ENCODE measurements around the gene WRNIP1.

The WRNIP1 gene

DNA sequence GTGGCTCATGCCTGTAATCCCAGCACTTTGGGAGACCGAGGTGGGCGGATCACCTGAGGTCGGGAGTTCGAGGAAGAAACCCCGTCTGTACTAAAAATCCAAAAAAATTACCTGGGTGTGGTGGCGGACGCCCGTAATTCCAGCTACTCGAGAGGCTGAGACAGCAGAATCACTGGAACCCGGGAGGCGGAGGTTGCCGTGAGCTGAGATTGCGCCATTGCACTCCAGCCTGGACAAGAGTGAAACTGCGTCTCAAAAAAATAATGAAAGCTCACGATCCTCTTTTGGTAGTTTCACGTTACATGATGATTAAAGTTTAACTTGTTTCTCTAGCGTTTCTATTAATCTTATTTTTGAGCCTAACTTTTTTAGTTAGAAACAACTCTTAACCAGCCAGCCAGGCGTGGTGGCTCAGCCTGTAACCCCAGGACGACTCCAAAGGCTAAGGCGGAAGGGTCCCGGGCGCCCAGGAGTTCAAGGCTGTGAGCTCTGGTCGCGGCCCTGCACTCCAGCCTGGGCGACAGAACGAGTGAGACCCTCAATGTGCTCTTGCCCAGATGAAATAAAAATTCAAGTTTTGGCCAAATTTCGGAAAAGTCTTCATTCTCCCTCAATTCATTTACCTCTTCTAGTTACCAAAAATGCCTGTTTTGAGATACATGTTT is 1.2 kb upstream of the WRNIP1 start:
- FAIRE-seq, result no peak

DNA sequence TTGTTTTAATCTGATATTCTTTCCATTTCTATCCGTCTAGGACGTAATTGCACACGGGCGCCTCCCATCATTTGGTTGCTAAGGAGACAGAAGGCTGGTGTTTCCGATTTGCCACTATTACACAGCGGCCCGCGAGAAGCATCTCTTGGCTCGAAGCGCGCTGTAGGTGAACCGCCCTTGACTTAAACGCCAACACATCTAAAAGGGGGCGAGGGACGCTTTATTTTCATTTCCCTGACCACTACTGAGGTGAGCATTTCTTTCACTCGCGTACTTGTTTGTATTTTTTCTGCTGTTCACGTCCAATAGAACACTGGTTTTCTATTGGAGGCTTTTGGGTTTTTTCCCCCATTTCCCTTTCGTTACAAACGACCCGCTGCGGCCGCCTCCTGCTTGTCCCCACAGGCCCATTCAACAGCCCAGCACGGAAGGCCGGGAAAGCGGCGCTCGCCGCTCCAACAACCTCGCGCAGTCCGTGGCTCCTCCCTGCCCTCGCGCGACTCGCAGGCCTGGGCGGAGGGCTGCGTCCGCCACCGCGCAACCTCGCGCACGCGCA is 505 bp upstream of the WRNIP1 start:
- no peak for FAIRE-seq

DNA sequence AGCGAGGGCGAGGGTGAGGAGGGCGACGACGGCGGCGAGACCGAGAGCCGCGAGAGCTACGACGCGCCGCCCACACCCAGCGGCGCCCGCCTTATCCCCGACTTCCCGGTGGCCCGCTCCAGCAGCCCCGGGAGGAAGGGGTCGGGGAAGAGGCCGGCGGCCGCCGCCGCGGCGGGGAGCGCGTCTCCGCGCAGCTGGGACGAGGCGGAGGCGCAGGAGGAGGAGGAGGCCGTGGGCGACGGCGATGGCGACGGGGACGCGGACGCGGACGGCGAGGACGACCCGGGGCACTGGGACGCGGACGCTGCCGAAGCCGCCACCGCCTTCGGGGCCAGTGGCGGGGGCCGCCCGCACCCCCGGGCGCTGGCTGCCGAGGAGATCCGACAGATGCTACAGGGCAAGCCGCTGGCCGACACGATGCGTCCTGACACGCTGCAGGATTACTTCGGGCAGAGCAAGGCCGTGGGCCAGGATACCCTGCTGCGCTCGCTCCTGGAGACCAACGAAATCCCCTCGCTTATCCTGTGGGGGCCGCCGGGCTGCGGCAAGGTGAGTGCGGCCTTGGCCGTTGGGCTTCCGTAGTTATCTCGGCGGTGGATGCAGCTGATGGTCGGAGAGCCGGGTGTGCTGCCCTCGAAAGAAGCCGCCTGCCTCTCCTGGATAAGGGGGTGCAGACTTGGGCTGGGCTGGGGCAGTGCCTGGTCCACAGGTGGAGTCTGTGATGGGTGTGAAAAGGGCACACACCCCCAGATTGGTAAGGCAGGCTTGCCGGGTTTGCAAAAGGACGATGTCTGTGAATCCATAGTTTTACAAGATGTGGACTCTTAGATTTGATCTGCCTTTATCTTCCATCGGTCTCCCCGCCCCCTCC is 938 bp downstream of the WRNIP1 start:
- FAIRE-seq, result no peak

DNA sequence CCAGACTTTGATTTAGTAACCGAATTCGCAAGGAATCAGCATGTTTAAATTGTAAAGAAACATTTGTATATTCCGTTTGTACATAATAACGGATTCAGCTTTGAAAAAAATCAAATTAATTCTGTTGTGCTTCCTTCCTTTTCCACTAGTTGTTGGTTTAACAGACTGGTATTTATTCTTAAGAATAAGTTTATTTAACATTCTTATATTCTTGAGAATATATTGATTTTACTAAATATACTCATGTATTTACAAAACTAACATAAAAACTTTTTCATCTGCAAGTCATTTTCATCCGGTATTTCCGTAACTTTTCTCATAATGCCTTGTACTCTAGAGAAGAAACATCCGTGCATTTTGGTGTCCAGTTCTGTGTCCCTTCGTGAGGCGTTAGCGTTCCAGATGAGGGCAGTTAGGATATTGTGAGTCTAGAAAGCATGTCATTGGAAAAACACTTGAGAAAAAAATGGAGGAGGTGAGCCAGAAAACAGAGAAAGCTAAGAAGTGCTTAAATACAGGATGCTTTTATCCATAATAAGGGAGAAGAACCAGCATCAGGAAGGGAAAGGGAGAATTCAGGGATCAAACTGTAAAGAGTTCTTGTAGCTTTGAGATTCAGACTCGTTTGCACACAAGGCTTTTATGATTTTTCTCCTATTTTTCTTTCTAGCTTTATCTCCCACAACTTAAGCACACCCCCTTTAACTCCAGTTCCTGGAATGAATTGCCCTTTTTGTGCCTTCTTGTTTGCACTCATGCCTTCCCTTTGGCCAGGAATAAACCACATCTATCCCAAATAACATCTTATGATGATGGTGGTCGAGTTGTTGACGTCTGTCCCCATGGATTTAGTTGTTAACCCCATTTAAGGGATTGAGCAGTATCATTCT is 1.8 kb downstream of the WRNIP1 start:
- no peak for FAIRE-seq

DNA sequence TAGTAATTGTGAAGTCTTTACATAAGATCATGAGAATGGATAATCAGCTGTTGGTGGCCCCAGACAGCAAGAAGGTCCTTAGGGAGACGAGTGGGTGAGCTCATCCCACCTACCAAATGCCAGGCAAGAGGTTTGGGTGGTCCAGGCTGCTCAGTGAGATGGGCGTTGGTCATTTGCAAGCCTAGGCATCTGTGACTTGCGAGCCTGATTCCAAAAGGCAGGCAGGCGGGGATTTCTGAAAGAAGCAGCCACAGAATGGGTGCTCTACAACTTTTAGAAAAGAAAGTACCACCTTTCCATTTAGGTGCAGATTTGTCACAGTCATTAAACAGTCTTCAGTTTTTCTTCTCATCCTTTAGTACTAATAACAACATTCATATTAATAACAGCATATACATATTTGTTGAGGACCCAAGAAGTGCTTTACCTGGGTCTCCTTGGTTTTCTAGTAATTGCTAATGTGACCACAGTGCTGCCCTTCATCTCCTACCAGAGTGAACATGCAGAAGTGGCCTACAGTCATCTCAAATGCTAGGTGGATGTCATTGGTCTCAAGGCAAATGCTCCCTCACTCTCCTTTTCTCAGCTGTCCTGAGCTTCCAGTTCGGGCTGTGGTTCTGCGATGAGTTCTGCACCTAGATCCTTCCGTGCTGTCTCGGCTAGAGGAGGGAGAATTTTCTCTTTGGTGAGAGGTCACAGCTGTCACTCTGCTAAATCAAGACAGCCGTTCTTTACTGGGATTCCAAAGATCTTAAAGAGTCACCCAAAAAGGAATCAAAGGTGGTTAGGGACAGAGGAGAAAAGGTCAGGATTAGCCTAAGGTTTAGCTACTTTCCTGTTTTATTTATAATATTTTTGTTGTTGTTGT is 2.7 kb downstream of the WRNIP1 start:
- FAIRE-seq, result no peak

DNA sequence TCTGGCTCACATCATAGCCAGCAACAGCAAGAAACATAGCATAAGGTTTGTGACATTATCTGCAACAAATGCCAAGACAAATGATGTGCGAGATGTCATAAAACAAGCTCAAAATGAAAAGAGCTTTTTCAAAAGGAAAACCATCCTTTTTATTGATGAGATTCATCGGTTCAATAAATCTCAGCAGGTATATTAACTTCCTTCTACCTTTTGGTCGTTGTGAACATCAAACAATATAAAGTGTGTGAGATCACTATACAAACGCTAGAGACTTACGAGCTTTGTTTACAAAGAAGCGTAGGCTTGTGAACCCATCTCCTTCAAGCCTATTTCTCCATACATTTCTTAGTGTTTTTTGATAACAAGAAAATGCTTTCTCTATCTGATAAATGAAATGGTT is 3.5 kb downstream of the WRNIP1 start:
- no peak for FAIRE-seq

DNA sequence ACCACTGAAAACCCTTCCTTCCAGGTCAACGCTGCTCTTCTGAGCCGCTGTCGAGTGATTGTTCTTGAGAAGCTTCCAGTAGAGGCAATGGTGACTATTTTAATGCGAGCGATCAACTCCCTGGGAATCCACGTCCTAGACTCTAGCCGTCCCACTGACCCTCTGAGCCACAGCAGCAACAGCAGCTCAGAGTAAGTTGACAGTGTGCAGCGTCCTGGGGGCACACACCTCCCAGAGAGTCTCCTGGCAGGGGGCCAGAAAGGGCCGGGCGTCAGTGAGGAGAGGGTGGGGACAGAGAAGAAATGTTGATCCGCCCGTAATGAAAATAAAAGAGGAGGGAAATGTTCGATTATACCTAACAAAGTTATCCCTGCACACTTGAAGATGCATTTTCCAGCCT is 5.0 kb downstream of the WRNIP1 start:
- no peak for FAIRE-seq

DNA sequence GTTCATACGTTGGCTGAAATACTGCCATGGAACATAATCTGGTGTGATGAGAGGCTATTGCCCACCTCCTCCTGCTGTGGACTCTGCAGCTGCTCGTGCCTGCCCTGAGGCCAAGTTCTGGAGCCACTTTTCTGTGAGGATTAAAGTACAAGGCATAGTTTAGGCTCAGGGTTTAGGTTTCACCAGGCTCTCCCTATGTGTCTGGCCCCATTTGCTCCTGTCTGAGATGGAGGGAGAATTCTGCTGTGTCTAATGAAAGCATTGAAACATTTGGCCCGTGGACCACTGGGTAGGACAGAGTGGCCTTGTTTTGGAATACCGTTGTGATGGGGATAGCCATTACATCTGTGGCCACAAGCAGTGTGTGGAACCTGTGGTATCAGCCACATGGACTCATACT is 5.9 kb downstream of the WRNIP1 start:
- no peak for FAIRE-seq

DNA sequence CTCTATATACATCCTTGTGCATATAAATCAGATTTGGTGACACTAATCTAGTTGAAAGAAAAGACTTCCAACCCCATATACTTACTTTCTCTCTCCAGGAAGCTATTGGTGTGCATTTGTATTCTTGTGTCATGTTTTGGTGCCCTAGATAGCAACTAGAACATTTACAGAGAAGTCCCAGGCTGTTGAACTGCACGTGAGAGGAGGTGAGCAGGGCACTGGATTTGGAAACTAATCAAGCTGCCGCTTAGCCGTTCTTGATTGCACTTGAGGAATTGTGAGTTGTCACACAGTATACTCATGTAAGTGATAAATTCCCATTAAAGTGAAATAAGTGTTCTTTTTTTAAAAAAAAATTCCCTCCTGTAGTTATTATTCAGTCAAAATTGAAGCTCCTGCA is 7.6 kb downstream of the WRNIP1 start:
- no peak for FAIRE-seq

DNA sequence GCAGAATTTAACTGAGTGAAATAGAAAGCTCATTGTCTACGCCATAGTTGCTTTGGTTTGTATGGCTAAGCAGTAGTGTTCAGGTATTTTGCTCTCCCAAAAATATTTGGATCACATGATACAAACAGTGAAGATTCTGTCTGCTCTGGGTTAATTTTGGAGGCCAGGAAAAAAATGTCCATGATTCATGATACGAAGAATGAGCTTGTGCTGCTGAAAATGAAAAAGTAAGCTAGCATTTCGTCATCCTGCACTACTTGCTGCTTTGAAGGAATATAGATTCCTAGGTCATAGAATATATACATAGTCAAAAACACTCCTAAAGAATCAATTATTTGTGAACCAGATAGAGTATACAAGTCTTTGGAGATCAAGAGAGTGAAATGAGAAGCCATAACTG is 8.3 kb downstream of the WRNIP1 start:
- FAIRE-seq, result no peak

DNA sequence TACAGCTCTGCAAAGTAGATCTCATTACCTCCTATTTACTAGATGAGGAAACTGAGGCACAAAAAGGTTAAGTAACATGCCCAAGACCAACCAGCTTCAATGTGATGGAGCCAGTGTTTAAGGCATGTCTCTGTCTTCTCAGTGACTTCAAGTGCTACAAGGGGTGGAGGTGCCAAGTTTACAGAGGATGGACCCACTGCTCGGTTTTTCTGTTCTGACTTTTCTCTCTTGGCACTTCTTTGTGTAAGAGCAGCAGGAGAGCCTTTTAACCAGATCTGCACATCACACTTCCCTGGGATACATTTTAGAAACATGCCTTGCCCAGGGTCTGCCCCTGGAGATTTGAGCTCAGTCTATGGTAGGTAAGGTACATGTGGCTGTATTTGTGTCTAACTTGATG is 9.8 kb downstream of the WRNIP1 start:
- FAIRE-seq, result no peak

DNA sequence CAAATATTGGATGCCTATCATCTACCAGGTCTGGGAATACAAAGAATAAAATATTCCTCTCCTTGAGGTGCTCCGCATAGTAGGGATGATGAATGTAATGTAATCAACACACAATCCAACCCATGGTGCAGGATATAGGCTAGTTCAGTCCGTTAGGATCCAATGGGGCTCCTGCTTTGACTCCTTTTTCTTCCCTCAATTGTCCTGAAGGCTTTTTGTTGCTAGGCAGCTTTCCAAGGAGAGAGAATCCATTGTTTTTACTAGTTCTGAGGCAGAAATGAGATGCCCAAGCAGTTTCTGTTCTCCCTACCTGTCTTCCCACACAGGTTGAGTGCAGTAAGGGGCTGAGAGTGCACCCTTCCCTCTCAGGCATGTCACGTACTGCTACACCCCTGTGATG is 12.1 kb downstream of the WRNIP1 start:
- no peak for FAIRE-seq

DNA sequence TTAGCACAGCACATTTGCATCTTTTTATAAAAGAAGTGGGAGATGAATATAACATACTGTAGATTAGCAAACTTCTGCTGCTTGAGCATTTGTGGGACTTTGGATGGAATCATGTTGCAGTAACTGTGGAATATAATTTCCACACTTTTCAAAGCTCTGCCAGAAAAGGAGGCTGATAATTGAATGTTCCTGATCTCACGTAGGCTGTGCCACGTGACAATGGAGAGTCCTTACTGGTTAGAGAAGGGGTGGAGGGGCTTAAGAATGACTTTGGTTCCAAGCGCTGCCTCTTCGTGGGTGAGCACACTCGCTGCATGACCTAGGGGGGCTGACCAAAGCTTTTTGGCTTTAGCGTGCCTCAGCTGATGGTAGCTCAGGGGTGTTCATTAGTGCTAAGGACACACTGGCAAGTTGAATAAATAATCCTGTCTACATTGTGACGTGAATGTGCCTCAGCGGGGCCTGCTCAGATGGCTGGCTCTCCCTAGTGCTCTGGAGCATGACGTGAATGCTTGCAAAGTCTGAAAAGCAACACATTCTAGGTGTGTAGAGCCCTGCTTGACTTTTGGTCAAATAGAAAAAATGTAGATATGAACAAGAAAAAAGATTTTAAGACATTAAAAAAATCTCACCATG is 15.0 kb downstream of the WRNIP1 start:
- no peak for FAIRE-seq

DNA sequence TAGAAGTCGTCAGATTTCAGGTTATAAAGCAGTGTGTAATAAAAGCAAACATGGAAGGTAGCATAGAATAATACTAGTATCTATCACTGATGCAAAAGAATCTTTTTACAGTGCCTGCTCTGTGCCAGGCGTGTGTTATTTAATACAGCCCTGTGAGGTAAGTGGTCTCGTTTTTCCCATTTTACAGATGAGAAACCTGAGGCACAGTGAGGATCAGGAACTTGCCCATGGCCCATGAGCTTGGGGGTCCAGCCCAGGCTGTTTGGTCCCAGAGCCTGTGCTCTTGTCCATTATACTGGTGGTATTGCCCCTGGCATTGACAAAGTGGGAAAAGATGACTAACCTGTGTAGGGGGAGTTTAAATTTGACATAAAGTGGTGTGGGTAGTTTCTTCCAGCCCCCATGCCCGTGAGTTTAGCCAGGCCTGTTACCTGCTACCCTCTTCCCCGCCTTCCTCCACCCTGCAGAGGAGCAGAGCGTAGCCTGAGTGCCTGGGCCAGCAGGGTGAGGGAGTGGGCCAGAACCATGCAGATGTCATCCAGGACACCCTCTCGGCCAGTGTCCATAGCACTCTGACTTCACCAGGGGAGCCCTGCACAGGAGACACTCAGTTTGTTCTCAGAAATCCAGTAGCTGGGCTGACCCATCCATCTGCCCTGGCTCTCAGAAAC is 16.6 kb downstream of the WRNIP1 start:
- FAIRE-seq, result no peak

DNA sequence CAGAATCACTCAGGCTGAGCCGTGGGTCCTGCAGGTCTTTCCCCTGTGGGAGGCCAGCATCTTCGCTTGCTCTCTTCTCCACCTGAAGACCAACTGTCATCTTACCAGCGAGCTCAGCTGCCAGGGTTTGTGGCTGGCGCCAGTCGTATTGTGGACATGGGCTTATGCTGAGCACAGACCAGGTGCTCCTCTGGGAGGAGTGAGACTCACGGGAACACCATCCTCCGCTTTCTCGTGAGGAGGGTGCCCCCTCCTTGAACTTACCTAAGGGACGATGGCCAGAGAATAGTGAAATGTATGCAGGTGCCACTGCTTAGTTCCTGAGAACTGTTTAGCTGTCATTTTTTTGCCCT is 17.1 kb downstream of the WRNIP1 start:
- FAIRE-seq, result no peak

DNA sequence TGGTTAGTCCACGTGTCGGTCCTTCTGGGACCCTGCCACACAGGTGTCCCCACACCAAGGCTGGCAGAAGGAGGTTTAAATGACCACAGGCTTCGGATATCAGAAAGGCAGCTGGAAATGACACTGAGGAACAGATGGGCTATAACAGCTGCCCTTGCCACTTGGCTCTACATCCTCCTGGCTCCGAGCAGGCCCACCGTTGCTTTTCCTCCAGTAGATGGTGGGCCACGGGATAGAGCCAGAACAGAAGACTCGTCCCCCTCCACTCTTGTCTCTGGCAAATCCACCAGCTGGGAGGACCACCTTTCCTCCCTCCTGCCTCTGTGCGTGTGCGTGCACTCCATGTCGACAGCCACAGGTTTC is 17.6 kb downstream of the WRNIP1 start:
- no peak for FAIRE-seq

DNA sequence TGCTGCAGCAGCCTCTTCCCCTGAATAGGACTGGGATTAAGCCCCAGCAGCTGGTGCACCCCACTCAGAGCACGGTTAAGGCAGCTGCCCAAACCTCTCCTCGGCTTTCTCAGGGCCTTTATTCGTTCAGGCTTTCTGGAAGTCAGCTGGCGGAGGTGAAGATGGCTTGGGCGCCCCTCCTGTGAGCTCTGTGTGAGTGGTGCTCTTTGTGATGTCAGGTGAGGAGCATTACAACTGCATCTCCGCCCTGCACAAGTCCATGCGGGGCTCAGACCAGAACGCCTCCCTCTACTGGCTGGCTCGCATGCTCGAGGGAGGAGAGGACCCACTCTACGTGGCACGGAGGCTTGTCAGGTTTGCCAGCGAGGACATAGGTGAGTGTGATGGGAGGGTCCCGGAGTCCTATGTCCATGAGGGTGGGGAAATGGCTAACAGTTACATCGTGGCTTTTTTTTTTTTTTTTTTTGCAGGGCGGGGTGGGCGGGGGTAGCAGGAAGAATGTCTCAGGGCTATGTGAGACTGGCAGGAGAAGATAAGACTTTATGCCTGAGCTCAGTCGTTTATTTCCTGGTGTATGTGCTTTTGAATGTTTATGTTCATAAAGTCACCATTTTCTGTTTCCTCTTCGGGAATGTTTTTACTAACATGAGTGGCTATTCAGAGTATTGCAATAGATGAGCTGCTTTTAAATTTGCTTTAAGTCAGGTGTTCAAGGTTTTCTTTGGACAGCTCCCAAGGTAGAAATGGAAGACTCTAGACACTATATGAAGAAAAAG is 18.2 kb downstream of the WRNIP1 start:
- no peak for FAIRE-seq

DNA sequence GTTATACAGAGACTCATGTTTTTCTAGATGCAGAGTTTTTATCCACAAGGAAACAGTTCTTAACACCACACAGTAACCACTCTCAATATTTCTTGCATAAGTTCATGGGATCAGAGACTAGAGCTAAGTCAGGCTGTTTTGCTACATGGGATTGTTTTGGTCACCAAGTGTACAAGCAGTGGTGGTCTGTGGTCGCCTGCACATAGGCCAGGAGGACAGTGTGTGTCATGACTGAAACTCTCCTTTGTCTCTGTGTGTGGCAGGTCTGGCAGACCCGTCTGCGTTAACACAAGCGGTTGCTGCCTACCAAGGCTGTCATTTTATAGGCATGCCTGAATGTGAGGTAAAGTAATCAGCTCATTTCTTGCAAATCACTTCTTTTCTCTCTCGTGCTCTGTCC is 18.9 kb downstream of the WRNIP1 start:
- no peak for FAIRE-seq

DNA sequence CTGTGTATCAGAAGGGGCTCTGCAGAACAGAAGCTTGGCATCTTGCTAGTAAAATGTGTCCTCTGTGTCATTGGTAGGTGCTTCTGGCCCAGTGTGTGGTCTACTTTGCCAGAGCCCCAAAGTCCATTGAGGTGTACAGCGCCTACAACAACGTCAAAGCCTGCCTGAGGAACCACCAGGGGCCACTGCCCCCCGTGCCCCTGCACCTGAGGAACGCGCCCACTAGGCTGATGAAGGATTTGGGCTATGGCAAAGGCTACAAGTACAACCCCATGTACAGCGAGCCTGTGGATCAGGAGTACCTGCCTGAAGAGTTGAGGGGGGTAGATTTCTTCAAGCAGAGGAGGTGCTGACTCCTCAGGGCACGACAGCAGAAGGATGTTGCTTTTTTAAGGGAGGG is 19.7 kb downstream of the WRNIP1 start:
- no peak for FAIRE-seq

DNA sequence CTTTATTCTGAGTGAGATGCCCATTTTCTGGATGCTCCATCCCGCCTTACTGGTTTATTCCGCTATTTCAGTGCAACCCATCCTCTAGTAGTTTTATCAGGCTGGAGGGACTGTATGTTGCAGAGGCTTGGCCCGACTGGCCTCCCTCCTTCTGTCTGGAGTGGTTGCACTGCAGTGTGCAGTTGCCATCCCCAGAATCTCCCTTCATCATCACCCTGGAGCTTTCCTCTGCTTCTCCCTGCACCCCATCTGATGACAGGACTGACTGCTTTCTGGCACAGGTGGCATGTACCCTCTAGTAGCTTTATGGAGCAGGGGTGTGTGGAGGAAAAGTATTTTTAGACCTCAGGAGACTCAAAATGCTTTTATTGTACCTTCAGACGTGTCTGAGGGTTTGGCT is 21.1 kb downstream of the WRNIP1 start:
- no peak for FAIRE-seq

Measured in TTC549 (cell line).